ENCODE data around the gene SDK2.

DNA sequence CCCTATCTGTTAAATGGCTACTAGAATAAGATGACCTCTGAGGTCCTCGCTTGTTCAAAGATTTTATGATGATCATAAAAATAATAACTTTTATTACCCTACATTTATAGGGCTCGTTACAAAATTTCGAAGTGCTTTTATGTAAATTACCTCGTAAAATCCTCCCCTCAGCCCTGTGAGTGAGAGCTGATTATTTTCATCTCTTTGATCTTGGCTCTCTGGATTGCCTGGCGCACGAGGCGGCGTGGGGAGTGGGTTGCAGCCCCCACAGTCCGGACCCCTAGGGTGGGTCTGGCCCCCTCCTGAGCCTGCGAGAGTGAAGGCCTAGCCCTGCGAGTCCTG is 1.6 kb downstream of the SDK2 start:
- TF ChIP-seq, protein P1, sequence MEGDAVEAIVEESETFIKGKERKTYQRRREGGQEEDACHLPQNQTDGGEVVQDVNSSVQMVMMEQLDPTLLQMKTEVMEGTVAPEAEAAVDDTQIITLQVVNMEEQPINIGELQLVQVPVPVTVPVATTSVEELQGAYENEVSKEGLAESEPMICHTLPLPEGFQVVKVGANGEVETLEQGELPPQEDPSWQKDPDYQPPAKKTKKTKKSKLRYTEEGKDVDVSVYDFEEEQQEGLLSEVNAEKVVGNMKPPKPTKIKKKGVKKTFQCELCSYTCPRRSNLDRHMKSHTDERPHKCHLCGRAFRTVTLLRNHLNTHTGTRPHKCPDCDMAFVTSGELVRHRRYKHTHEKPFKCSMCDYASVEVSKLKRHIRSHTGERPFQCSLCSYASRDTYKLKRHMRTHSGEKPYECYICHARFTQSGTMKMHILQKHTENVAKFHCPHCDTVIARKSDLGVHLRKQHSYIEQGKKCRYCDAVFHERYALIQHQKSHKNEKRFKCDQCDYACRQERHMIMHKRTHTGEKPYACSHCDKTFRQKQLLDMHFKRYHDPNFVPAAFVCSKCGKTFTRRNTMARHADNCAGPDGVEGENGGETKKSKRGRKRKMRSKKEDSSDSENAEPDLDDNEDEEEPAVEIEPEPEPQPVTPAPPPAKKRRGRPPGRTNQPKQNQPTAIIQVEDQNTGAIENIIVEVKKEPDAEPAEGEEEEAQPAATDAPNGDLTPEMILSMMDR (IDR thresholded peaks at IDR 0.05; ENCODE audit: poor library complexity): no peak
- TF ChIP-seq EZH2 (IDR thresholded peaks at IDR 0.05; ENCODE audit: borderline replicate concordance) (no peak), EZH2phosphoT487 (IDR thresholded peaks at IDR 0.05; ENCODE audit: low read depth, severe bottlenecking, unreplicated experiment) (no peak)

Data from hepatocyte (in vitro differentiated cells).